HepG2 (cell line): Measurements from ENCODE around the gene CTSA. TPM values are rescaled to one million over a fixed set of nuclear protein-coding genes. Genes with fewer than 3 reads are reported as not detected.

Source experiments
- FOXA1 ChIP-seq, 2 experiments: fragments of 450-650 bp in 1 of 2; sonication (generic) in 1 of 2; formaldehyde crosslinking in 1 of 2; IDR thresholded peaks; 2 replicates each; pipeline versions ENCODE4 v1.4.0 to v1.6.1; 2016 to 2020; ENCODE audit warnings: missing genetic modification reagents in 1 of 2
- FOXC1 ChIP-seq: sonication (generic); formaldehyde crosslinking; IDR thresholded peaks from 2 replicates; pipeline ENCODE4 v1.8.0; 2022; ENCODE audit warnings: mild to moderate bottlenecking, missing genetic modification reagents, borderline replicate concordance
- FOXP1 ChIP-seq, 2 experiments: fragments of 450-650 bp in 1 of 2; IDR thresholded peaks; 2 replicates each; pipeline ENCODE4 v1.6.1; 2017 to 2018; ENCODE audit warnings: antibody characterized with exemption in 1 of 2
- JDP2 ChIP-seq: sonication (generic); formaldehyde crosslinking; IDR thresholded peaks from 2 replicates; pipeline ENCODE4 v1.8.1; 2022; ENCODE audit warnings: missing genetic modification reagents, borderline replicate concordance
- KLF9 ChIP-seq: IDR thresholded peaks from 2 replicates; pipeline ENCODE4 v1.6.1; 2016; ENCODE audit warnings: low read depth
- MAFG ChIP-seq: sonication (generic); formaldehyde crosslinking; IDR thresholded peaks from 2 replicates; pipeline ENCODE4 v1.5.1; 2020; ENCODE audit warnings: mild to moderate bottlenecking, missing genetic modification reagents
- STAG1 ChIP-seq: sonication (generic); formaldehyde crosslinking; IDR thresholded peaks from 2 replicates; pipeline ENCODE4 v1.4.0; 2020; ENCODE audit warnings: missing genetic modification reagents
- TEAD3 ChIP-seq: optimal IDR thresholded peaks from 2 replicates; pipeline ENCODE3; 2016; ENCODE audit warnings: borderline replicate concordance
- ZBTB20 ChIP-seq: sonication (generic); formaldehyde crosslinking; IDR thresholded peaks from 2 replicates; pipeline ENCODE4 v1.8.1; 2023; ENCODE audit warnings: missing genetic modification reagents, low read depth, mild to moderate bottlenecking, borderline replicate concordance
- ZNF567 ChIP-seq: sonication (generic); formaldehyde crosslinking; IDR thresholded peaks from 2 replicates; pipeline ENCODE4 v1.8.1; 2023; ENCODE audit warnings: mild to moderate bottlenecking, missing genetic modification reagents, borderline replicate concordance
- ZNF577 ChIP-seq: sonication (generic); formaldehyde crosslinking; IDR thresholded peaks from 2 replicates; pipeline ENCODE4 v1.4.0; 2020; ENCODE audit warnings: mild to moderate bottlenecking, low read depth, missing genetic modification reagents, borderline replicate concordance
- ZNF891 ChIP-seq: sonication (generic); formaldehyde crosslinking; IDR thresholded peaks from 2 replicates; pipeline ENCODE4 v1.5.0; 2020; ENCODE audit warnings: mild to moderate bottlenecking, missing genetic modification reagents
- ZZZ3 ChIP-seq: sonication (generic); formaldehyde crosslinking; IDR thresholded peaks from 2 replicates; pipeline ENCODE4 v1.4.0; 2020; ENCODE audit warnings: missing genetic modification reagents, mild to moderate bottlenecking, borderline replicate concordance
- polyA plus RNA-seq, 8 experiments: library from polyadenylated mRNA; depleted of rRNA in 3 of 8; stranded (reverse) in 7 of 8; unstranded in 1 of 8; fragments of >200 nt; fragmentation: Illumina TruSeq in 4 of 8; extraction: Trizol in 4 of 8; gene quantifications; 2 replicates each; pipeline versions ENCODE4 v1.2.1 to v1.2.3, GENCODE V29; 2011 to 2016; ENCODE audit warnings: low read depth in 4 of 8, missing spikeins in 1 of 8, mixed read lengths in 1 of 8; ENCODE audit not compliant: insufficient read depth in 1 of 8
- total RNA-seq, 5 experiments: library from RNA; depleted of rRNA; stranded (reverse); fragments of >200 nt; fragmentation: Illumina TruSeq; extraction: Trizol; gene quantifications; 2 replicates each; pipeline ENCODE4 v1.2.3, GENCODE V29; 2016; ENCODE audit warnings: low read depth in 1 of 5
- TF ChIP-seq, protein P1 (sequence below): sonication (generic); formaldehyde crosslinking; IDR thresholded peaks from 2 replicates; pipeline ENCODE4 v1.5.1; 2020; ENCODE audit warnings: mild to moderate bottlenecking, missing genetic modification reagents, moderate library complexity
- TF ChIP-seq, protein P2 (sequence below): sonication (generic); formaldehyde crosslinking; IDR thresholded peaks from 2 replicates; pipeline ENCODE4 v1.5.1; 2020; ENCODE audit warnings: missing genetic modification reagents, mild to moderate bottlenecking, borderline replicate concordance
- TF ChIP-seq, protein P3 (sequence below): sonication (generic); formaldehyde crosslinking; IDR thresholded peaks from 2 replicates; pipeline ENCODE4 v1.4.0; 2020; ENCODE audit warnings: missing genetic modification reagents, borderline replicate concordance
- TF ChIP-seq, protein P4 (sequence below): sonication (generic); formaldehyde crosslinking; IDR thresholded peaks from 2 replicates; pipeline ENCODE4 v1.5.0; 2020; ENCODE audit warnings: mild to moderate bottlenecking, missing genetic modification reagents

Gene CTSA
- total and polyA plus RNA-seq, 2 of the 13 experiments (the other 11 are each of a cell fraction or from before 2014, with no cell fraction given), result 202 to 231 TPM

DNA sequence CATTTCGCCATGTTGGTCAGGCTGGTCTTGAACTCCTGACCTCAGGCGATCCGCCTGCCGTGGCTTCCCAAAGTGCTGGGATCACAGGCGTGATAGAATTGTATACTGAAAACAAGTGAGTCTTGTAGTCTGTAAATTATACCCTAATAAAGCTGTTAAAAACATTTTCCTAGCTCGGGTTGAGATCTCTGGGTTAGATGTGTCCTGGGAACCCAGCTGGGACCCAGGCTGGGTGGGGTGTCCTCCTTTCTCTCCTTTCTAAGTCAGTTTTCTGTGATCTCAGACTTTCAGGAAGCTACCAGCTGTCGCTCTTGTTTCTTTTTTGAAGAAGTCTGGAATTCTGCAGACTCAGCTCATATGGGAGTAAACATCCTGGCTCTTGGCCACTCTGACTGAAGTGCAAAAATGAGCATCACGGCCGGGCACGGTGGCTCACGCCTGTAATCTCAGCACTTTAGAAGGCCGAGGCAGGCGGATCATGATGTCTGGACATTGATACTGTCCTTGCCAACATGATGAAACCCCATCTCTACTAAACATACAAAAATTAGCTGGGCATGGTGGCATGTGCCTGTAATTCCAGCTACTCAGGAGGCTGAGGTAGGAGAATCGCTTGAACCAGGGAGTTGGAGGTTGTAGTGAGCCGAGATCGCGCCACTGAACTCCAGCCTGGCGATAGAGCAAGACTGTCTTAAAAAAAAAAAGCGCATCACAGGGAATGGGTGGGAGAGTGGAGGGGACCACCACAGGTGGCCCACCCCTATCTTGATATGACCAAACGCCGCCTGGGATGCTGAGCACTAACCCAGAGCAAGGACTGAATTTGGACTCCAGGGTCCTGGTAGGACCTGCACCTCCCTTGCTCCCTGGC lies 33.5 kb downstream of the CTSA start (continued):
- TF ChIP-seq, protein P1, sequence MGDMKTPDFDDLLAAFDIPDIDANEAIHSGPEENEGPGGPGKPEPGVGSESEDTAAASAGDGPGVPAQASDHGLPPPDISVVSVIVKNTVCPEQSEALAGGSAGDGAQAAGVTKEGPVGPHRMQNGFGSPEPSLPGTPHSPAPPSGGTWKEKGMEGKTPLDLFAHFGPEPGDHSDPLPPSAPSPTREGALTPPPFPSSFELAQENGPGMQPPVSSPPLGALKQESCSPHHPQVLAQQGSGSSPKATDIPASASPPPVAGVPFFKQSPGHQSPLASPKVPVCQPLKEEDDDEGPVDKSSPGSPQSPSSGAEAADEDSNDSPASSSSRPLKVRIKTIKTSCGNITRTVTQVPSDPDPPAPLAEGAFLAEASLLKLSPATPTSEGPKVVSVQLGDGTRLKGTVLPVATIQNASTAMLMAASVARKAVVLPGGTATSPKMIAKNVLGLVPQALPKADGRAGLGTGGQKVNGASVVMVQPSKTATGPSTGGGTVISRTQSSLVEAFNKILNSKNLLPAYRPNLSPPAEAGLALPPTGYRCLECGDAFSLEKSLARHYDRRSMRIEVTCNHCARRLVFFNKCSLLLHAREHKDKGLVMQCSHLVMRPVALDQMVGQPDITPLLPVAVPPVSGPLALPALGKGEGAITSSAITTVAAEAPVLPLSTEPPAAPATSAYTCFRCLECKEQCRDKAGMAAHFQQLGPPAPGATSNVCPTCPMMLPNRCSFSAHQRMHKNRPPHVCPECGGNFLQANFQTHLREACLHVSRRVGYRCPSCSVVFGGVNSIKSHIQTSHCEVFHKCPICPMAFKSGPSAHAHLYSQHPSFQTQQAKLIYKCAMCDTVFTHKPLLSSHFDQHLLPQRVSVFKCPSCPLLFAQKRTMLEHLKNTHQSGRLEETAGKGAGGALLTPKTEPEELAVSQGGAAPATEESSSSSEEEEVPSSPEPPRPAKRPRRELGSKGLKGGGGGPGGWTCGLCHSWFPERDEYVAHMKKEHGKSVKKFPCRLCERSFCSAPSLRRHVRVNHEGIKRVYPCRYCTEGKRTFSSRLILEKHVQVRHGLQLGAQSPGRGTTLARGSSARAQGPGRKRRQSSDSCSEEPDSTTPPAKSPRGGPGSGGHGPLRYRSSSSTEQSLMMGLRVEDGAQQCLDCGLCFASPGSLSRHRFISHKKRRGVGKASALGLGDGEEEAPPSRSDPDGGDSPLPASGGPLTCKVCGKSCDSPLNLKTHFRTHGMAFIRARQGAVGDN (CRISPR knock-in tag), result peak; percentile 24; the same call in 1 of the 2 replicates
- TF ChIP-seq STAG1 (CRISPR knock-in tag), result no peak
- peak; percentile 68 for TF ChIP-seq TEAD3
- no peak for TF ChIP-seq ZZZ3 (CRISPR knock-in tag)
- TF ChIP-seq, protein P2, sequence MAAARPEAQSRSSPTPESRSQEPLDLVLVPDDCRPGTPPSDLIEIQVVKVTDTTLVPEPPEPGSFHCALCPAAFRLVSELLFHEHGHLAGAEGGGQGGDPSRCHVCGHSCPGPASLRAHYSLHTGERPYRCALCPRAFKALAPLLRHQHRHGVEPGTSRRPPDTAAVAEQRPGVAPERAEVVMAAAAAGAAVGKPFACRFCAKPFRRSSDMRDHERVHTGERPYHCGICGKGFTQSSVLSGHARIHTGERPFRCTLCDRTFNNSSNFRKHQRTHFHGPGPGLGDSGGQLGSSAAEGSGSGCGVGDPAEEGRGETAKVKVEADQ (CRISPR knock-in tag), result no peak
- TF ChIP-seq FOXA1 (IDR thresholded peaks at IDR 0.05), result no peak
- peak; percentile 63 for TF ChIP-seq FOXA1 (CRISPR knock-in tag; IDR thresholded peaks at IDR 0.05)
- TF ChIP-seq FOXC1 (CRISPR knock-in tag), result no peak
- no peak for TF ChIP-seq JDP2 (CRISPR knock-in tag)
- no peak for TF ChIP-seq ZNF567
- no peak for TF ChIP-seq FOXP1 (IDR thresholded peaks at IDR 0.05)
- peak; percentile 64; the same call in 1 of the 2 replicates for TF ChIP-seq FOXP1 (CRISPR knock-in tag; IDR thresholded peaks at IDR 0.05)
- TF ChIP-seq, protein P3, sequence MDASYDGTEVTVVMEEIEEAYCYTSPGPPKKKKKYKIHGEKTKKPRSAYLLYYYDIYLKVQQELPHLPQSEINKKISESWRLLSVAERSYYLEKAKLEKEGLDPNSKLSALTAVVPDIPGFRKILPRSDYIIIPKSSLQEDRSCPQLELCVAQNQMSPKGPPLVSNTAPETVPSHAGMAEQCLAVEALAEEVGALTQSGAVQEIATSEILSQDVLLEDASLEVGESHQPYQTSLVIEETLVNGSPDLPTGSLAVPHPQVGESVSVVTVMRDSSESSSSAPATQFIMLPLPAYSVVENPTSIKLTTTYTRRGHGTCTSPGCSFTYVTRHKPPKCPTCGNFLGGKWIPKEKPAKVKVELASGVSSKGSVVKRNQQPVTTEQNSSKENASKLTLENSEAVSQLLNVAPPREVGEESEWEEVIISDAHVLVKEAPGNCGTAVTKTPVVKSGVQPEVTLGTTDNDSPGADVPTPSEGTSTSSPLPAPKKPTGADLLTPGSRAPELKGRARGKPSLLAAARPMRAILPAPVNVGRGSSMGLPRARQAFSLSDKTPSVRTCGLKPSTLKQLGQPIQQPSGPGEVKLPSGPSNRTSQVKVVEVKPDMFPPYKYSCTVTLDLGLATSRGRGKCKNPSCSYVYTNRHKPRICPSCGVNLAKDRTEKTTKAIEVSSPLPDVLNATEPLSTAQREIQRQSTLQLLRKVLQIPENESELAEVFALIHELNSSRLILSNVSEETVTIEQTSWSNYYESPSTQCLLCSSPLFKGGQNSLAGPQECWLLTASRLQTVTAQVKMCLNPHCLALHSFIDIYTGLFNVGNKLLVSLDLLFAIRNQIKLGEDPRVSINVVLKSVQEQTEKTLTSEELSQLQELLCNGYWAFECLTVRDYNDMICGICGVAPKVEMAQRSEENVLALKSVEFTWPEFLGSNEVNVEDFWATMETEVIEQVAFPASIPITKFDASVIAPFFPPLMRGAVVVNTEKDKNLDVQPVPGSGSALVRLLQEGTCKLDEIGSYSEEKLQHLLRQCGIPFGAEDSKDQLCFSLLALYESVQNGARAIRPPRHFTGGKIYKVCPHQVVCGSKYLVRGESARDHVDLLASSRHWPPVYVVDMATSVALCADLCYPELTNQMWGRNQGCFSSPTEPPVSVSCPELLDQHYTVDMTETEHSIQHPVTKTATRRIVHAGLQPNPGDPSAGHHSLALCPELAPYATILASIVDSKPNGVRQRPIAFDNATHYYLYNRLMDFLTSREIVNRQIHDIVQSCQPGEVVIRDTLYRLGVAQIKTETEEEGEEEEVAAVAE (CRISPR knock-in tag), result 0 out of 2 replicates have a peak, but pooled peaks have one; percentile 13
- peak; percentile 95 for TF ChIP-seq MAFG (CRISPR knock-in tag)
- TF ChIP-seq ZBTB20, result 0 out of 2 replicates have a peak, but pooled peaks have one; percentile 27
- peak; percentile 71; the same call in 1 of the 2 replicates for TF ChIP-seq ZNF891 (CRISPR knock-in tag)
- TF ChIP-seq, protein P4, sequence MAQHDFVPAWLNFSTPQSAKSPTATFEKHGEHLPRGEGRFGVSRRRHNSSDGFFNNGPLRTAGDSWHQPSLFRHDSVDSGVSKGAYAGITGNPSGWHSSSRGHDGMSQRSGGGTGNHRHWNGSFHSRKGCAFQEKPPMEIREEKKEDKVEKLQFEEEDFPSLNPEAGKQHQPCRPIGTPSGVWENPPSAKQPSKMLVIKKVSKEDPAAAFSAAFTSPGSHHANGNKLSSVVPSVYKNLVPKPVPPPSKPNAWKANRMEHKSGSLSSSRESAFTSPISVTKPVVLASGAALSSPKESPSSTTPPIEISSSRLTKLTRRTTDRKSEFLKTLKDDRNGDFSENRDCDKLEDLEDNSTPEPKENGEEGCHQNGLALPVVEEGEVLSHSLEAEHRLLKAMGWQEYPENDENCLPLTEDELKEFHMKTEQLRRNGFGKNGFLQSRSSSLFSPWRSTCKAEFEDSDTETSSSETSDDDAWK (CRISPR knock-in tag), result no peak
- no peak for TF ChIP-seq ZNF577 (CRISPR knock-in tag)
- no peak for TF ChIP-seq KLF9 (CRISPR knock-in tag)
